Activated T-cell treated with anti-CD3 and anti-CD28 coated beads, Interleukin-2, amount 50 U/mL, for 4 hours (primary cell): ENCODE results near the gene RPL5. TPM values are rescaled to one million over a fixed set of nuclear protein-coding genes. Genes with fewer than 3 reads are reported as not detected.
"Not testable (repeated sequence)": the region's sequence is repeated elsewhere in the genome, so short reads cannot be mapped to it uniquely, and the experiment has no call there.

Experiments used
- ATAC-seq, 2 donors: fragments of 200-7000 bp; cut with Tn5 transposase; one replicate each; pipeline ENCODE4 v1.10.0; 2021
- DNase-seq: peaks from one replicate; pipeline ENCODE4 v3.0.0-alpha.2; 2020
- H3K27me3 Mint-ChIP-seq: one replicate; pipeline ENCODE4 v1.8.0; 2021; ENCODE audit warnings: low read depth, mixed read lengths
- H3K36me3 Mint-ChIP-seq: one replicate; pipeline ENCODE4 v1.8.0; 2022; ENCODE audit warnings: mixed read lengths; ENCODE audit not compliant: insufficient read depth
- H3K4me1 Mint-ChIP-seq: one replicate; pipeline ENCODE4 v1.8.0; 2021; ENCODE audit warnings: low read depth, mixed read lengths
- H3K4me3 Mint-ChIP-seq: one replicate; pipeline ENCODE4 v1.8.0; 2021; ENCODE audit warnings: mild to moderate bottlenecking, moderate library complexity, mixed read lengths
- H3K9me3 Mint-ChIP-seq: one replicate; pipeline ENCODE4 v1.8.0; 2021; ENCODE audit warnings: mixed read lengths
- total RNA-seq, 3 donors: library from RNA; stranded (reverse); gene quantifications; one replicate each; pipeline ENCODE4 v1.2.1, GENCODE V29; 2021

The RPL5 gene
- 1,000 to 10,000 TPM; 1,884 to 1,929 (median 1,900) TPM for total RNA-seq

DNA sequence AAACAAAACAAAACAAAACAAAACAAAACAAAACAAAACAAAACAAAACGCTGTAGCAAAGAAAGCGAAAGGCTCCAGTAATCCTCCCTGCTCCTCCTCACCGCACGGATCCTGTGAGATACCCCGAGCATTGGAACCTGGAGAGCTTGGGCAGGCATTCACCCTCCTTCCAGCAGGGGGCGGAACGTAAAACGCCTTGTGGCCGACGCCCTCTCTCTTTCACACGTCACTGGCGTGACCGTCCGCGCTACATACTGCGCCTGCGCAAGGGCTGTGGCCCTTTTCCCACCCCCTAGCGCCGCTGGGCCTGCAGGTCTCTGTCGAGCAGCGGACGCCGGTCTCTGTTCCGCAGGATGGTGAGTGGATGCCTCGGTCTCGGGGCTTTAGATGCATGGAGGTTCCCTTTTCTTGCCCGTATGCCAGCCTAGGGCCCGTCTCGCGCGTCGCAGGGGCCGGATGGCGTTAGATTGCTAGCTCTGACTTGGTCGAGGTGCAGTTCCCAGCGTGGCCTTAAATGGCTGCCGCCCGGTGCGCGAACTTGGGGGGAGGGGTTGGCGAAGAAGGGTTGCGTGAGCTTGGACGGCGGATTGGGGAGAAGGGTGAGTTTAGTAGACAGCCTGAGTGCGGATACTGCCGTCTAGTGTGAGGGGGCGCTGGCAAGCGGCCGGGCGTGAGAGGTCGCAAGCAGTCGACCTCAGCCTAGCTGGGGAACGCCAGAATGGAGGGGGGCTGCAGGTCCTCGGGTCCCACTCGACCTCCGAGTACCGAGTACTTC is at the start of gene RPL5:
TSS of gene RPL5 (plus strand) at position 279 of the 775 bp plus-strand sequence. CDS start at position 354, 75 bp downstream.
- Mint-ChIP-seq H3K27me3 (no peaks in the 10 kb centered on the region), H3K9me3 (no peaks in the 10 kb centered on the region), H3K36me3 (peaks cover 49% of the 10 kb centered on the region), H3K4me3 (peak within 1 kb of the TSS; percentile 94), H3K4me1 (peaks cover 33% of the 10 kb centered on the region)
- peak; percentile 85 to 87 for ATAC-seq
- peak; percentile 96 for DNase-seq

- H3K27me3 Mint-ChIP-seq: peaks cover 48% of the 10 kb centered on the region
- peaks cover 12% of the 10 kb centered on the region for H3K4me1 Mint-ChIP-seq
- not testable (repeated sequence) for H3K9me3 Mint-ChIP-seq, ATAC-seq, DNase-seq, H3K36me3 Mint-ChIP-seq
- peak overlapping the region; percentile 76 for H3K4me3 Mint-ChIP-seq
These were observed 48.3 kb upstream of the RPL5 start for GRCh38 chr1:92783550-92783949.

DNA sequence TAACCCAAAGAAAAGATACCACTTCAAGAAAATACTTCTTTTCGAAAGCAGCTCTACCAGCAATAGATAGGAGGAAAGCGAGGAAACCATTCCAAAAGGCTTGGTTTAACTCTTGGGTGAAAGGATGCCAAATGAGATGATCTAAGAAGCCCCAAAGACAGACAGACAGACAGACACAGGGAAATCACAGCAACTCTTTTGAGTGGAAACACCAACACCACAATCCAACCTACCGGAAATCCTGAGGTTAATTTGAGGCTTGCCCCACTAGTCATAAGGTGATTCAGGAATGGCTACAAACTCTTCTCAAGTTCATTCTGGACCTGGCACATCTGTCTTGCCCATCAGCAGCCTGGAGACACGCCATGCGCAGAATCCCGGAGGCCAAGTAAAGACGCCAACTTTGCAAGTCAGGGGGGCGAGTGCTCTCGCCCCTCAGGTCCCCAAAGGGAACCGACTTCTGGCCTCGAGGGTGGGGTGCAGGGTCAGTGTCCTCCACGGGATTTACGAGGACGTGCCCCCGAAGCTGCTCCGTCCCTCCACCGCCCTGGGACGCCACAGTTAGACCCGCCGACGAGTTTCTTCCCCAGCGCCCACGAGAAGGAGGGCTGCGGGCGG is 47.7 kb upstream of the RPL5 start:
- H3K9me3 Mint-ChIP-seq: no peaks in the 10 kb centered on the region
- peaks cover 45% of the 10 kb centered on the region for H3K27me3 Mint-ChIP-seq
- no peak for DNase-seq
- H3K4me1 Mint-ChIP-seq: peaks cover 12% of the 10 kb centered on the region
- peak; percentile 15 to 29 for ATAC-seq
- H3K4me3 Mint-ChIP-seq: peak overlapping the region; percentile 76
- H3K36me3 Mint-ChIP-seq: no peaks in the 10 kb centered on the region

- peaks cover 43% of the 10 kb centered on the region for H3K27me3 Mint-ChIP-seq
- DNase-seq (peak; percentile 50), ATAC-seq (peak; percentile 87 to 88)
- no peaks in the 10 kb centered on the region for H3K9me3 Mint-ChIP-seq
- H3K36me3 Mint-ChIP-seq: no peaks in the 10 kb centered on the region
- peak within 1 kb of the TSS; percentile 76 for H3K4me3 Mint-ChIP-seq
- H3K4me1 Mint-ChIP-seq: peaks cover 12% of the 10 kb centered on the region
These were observed 47.0 kb upstream of the RPL5 start, which contains the start of gene EVI5 for GRCh38 chr1:92784639-92785500. EVI5 (minus strand) TSS chr1:92785108; CDS start chr1:92736546, 48,562 bp downstream.

DNA sequence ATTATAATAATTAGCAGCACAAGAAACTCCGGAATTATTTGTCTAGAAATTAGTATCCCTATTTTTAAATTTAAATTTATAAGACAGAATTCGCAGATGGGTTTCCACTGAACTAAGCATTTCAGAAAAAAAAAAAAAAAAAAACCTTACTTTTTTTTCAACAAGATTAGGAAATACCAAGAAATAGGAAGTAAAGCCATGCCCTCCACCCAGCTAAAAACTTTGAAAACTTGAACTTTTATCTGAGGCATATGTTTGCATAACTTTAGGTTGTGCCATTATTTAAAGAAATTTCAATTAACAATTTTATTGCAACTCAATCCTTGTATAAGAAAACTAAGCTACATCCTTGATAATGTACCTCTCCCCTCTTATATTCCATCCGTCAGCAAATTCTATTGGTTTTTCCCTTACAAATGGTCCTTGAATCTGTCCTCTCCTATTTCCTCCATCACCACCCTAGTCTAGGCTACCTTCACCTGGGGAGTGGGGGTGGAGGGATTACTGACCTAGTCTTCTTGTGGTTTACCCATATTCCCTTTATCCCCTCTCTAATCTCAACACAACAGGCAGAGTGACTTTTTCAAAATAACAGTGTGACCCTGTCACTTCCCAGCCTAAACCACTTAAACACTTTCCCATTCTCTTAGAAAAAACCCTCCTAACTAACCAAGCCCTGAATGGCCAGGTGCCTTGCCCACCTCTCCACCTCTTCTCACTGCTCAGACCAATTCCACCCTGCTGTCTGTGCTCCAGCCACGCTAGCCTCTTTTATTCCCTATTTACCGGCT is 45.5 kb upstream of the RPL5 start:
- H3K27me3 Mint-ChIP-seq: peaks cover 41% of the 10 kb centered on the region

DNA sequence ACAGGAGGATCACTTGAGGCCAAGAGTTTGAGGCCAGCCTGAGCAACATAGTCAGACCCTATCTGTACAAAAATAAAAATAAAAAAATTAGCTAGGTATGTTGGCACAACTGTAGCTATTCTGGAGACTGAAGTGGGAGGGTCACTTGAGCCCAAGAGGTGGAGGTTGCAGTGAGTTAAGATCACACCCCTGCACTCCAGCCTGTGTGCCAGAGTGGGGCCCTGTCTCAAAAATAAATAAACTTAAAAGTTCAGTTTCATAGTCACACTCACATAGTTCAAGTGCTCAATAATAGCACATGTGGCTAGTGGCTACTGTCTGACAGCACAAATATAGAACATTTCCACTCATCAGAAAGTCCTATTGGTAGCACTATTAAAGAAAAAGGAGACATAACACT is 41.8 kb upstream of the RPL5 start:
- no peaks in the 10 kb centered on the region for H3K9me3 Mint-ChIP-seq

More for the DNA sequence above, 45.5 kb upstream of the RPL5 start:
- Mint-ChIP-seq H3K4me1 (peaks cover 12% of the 10 kb centered on the region), H3K36me3 (no peaks in the 10 kb centered on the region), H3K4me3 (no peak overlapping the region), H3K9me3 (no peaks in the 10 kb centered on the region)
- ATAC-seq (no peak), DNase-seq (no peak)

GRCh38 chr1:92790867-92791266 is 41.0 kb upstream of the RPL5 start:
- Mint-ChIP-seq H3K9me3 (no peaks in the 10 kb centered on the region), H3K27me3 (peaks cover 37% of the 10 kb centered on the region), H3K36me3 (no peaks in the 10 kb centered on the region), H3K4me3 (no peak overlapping the region), H3K4me1 (no peaks in the 10 kb centered on the region)
- ATAC-seq (peak; percentile 32 to 40), DNase-seq (no peak)

More for the DNA sequence above, 41.8 kb upstream of the RPL5 start:
- no peak for ATAC-seq
- Mint-ChIP-seq H3K27me3 (peaks cover 40% of the 10 kb centered on the region), H3K4me1 (peaks cover 3% of the 10 kb centered on the region), H3K36me3 (no peaks in the 10 kb centered on the region), H3K4me3 (no peak overlapping the region)
- DNase-seq: no peak

DNA sequence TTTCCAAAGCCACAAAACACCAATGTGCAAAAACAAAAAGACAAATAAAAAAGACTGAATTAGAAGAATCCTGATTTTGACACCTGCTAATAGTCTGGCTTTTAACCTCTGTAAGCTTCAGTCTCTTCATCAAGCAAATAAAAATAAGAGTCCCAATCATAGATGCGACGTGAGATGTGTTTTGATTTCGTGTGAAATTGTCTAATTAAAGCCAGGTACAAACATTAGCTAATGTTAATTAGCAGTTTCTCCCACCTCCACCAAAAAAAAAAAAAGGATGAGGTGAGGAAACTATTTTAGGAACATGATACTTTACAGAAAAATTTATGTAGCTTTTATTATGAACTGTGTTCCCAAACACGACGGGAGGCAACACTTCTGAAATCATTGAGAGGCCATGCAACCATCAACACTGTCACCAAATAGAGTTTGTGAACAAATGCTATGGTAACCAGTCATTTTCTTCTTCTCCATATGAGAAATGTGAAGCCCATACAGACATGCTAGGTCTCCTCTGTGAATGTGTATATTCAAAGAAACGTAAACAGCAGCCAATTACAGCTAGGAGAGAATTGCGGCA is 40.3 kb upstream of the RPL5 start:
- ATAC-seq (no peak), DNase-seq (no peak)
- H3K4me3 Mint-ChIP-seq: no peak overlapping the region
- H3K4me1 Mint-ChIP-seq: no peaks in the 10 kb centered on the region
- H3K9me3 Mint-ChIP-seq: no peaks in the 10 kb centered on the region
- H3K27me3 Mint-ChIP-seq: peaks cover 34% of the 10 kb centered on the region
- no peaks in the 10 kb centered on the region for H3K36me3 Mint-ChIP-seq

DNA sequence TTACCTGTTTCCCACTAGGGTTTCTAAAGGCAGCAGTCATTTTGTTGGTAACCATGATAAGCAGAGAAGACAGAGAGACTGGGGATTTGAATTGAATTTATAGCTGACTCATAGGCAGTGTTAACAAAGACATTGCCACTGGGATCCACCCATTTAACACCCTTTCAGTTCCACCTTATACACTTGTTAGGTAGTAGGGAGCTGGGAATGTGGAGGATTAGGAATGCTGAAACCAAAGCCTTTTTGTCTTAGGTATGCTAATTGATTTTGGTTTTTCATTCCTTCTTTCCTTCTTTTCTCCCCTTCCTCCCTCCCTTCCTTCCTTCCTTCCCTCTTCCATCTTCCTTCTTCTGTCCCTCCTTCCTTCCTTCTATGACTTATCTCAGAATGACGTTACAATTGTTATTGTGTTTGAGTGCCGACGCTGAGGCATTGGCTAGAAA is 39.5 kb upstream of the RPL5 start:
- DNase-seq: no peak
- ATAC-seq: no peak
- peaks cover 31% of the 10 kb centered on the region for H3K27me3 Mint-ChIP-seq
- H3K4me1 Mint-ChIP-seq: no peaks in the 10 kb centered on the region
- H3K4me3 Mint-ChIP-seq: no peak overlapping the region
- H3K9me3 Mint-ChIP-seq: no peaks in the 10 kb centered on the region
- H3K36me3 Mint-ChIP-seq: no peaks in the 10 kb centered on the region

- Mint-ChIP-seq H3K9me3 (no peaks in the 10 kb centered on the region), H3K4me3 (no peak overlapping the region), H3K4me1 (no peaks in the 10 kb centered on the region), H3K27me3 (peaks cover 25% of the 10 kb centered on the region), H3K36me3 (no peaks in the 10 kb centered on the region)
- DNase-seq (no peak), ATAC-seq (no peak)
These were observed 36.7 kb upstream of the RPL5 start for GRCh38 chr1:92795166-92795565.

DNA sequence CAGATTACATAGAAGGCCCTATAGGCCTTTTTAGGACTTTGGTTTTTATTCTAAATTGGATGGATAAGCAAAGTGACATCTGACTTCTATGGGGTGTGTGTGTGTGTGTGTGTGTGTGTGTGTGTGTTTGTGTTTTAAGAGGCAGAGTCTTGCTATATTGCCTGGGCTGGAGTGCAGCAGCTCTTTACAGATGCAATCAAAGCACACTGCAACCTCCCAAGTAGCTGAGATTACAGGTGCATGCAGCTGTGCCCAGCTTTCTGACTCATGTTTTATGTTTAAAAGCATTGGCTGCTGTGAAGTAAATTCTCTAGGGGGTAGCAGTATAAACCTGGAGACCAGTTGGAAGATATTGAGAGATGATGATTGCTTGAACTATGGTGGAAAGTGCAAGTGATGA is 34.5 kb upstream of the RPL5 start:
- Mint-ChIP-seq H3K36me3 (no peaks in the 10 kb centered on the region), H3K4me1 (no peaks in the 10 kb centered on the region), H3K4me3 (no peak overlapping the region), H3K27me3 (peaks cover 19% of the 10 kb centered on the region), H3K9me3 (no peaks in the 10 kb centered on the region)
- DNase-seq: no peak
- ATAC-seq: no peak

- Mint-ChIP-seq H3K9me3 (no peaks in the 10 kb centered on the region), H3K4me3 (no peak overlapping the region), H3K27me3 (peaks cover 16% of the 10 kb centered on the region), H3K4me1 (no peaks in the 10 kb centered on the region), H3K36me3 (no peaks in the 10 kb centered on the region)
- ATAC-seq (no peak), DNase-seq (no peak)
These were observed 33.9 kb upstream of the RPL5 start for GRCh38 chr1:92797961-92798360.

DNA sequence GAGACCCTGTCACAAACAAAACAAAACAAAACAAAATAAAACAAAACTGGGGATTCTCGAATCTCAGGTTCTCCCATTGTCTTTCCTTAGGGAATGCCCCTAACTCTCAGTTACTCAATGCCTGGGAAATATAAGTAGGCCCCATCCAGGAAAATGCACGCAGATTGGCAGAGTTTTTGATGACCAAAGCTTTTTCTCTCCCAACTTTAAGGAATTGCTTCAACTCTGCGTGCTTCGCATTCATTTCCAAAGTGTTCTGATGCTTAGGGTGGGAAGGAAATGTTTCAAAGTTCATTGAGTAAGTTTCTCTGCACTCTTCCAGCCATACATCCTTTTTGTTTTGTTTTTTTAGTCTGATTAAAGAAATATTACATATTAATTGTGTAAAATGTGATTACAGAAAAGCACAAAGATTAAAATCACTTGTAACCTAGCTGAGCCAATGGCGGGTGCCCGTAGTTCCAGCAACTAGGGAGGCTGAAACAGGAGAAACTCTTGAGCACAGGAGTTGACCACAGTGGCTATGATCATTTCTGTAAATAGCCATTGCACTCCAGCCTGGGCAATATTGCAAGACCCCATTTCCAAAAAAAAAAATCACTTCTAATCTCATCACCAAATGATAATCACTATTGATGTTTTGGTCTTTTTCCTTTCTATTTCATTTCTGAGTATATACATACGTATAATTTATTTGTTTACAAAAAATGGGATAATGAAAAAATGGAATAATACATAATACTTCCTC is 28.5 kb upstream of the RPL5 start:
- Mint-ChIP-seq H3K4me1 (peaks cover 2% of the 10 kb centered on the region), H3K36me3 (no peaks in the 10 kb centered on the region), H3K9me3 (no peaks in the 10 kb centered on the region), H3K27me3 (peaks cover 5% of the 10 kb centered on the region), H3K4me3 (no peak overlapping the region)
- ATAC-seq (no peak), DNase-seq (no peak)
